K562 (cell line): ENCODE measurements around the gene AARS1. TPM values are rescaled to one million over a fixed set of nuclear protein-coding genes. Genes with fewer than 3 reads are reported as not detected.

Experiments
- CBX3 ChIP-seq, 2 experiments: IDR thresholded peaks; 1 replicate in 1 of 2; 2 replicates in 1 of 2; pipeline ENCODE4 v1.6.1; 2012; ENCODE audit warnings: inconsistent platforms in 2 of 2, low read length in 2 of 2, borderline replicate concordance in 1 of 2, control low read depth in 1 of 2
- CEBPG ChIP-seq, 3 experiments: fragments of 200-800 bp in 1 of 3; sonication (Bioruptor generic) in 1 of 3; sonication (generic) in 1 of 3; formaldehyde crosslinking in 1 of 3; IDR thresholded peaks in 2 of 3; conservative IDR thresholded peaks in 1 of 3; 2 replicates each; pipeline versions ENCODE4 v1.6.1 to v1.8.0; 2016 to 2022; ENCODE audit warnings: missing compliant biosample characterization in 2 of 3, missing genetic modification characterization in 2 of 3, mild to moderate bottlenecking in 1 of 3, missing genetic modification reagents in 1 of 3
- DDX20 ChIP-seq: fragments of 450-650 bp; IDR thresholded peaks from 2 replicates; pipeline ENCODE4 v1.6.1; 2016; ENCODE audit warnings: missing genetic modification characterization, low read depth, mild to moderate bottlenecking, missing compliant biosample characterization, moderate library complexity
- E2F1 ChIP-seq: sonication (generic); formaldehyde crosslinking; IDR thresholded peaks from 2 replicates; pipeline ENCODE4 v1.8.1; 2023; ENCODE audit warnings: mild to moderate bottlenecking, missing genetic modification reagents, moderate library complexity
- FIP1L1 ChIP-seq: fragments of 200-400 bp; formaldehyde crosslinking; IDR thresholded peaks from 2 replicates; pipeline ENCODE4 v1.6.1; 2018; ENCODE audit warnings: mild to moderate bottlenecking, low read depth, low read length; ENCODE audit not compliant: poor library complexity, severe bottlenecking
- FOXO4 ChIP-seq: fragments of 450-650 bp; formaldehyde crosslinking; IDR thresholded peaks from 2 replicates; pipeline ENCODE4 v1.4.0; 2020; ENCODE audit warnings: mild to moderate bottlenecking, moderate library complexity
- MAX ChIP-seq: sonication (generic); formaldehyde crosslinking; IDR thresholded peaks from 2 replicates; pipeline ENCODE4 v1.9.0; 2022; ENCODE audit warnings: mild to moderate bottlenecking, missing genetic modification reagents
- MCM2 ChIP-seq: fragments of 450-650 bp; IDR thresholded peaks from 2 replicates; pipeline ENCODE4 v1.6.1; 2017; ENCODE audit warnings: low read depth, mild to moderate bottlenecking
- NRF1 ChIP-seq, 2 experiments: fragments of 450-650 bp; IDR thresholded peaks in 1 of 2; conservative IDR thresholded peaks in 1 of 2; 2 replicates each; pipeline ENCODE4 v1.6.1; 2014; ENCODE audit warnings: mild to moderate bottlenecking in 2 of 2
- PHF21A ChIP-seq: fragments of 450-650 bp; IDR thresholded peaks from 2 replicates; pipeline ENCODE4 v1.6.1; 2017; ENCODE audit warnings: low read depth, borderline replicate concordance
- RERE ChIP-seq: sonication (generic); formaldehyde crosslinking; IDR thresholded peaks from 2 replicates; pipeline ENCODE4 v1.8.0; 2023; ENCODE audit warnings: missing genetic modification reagents, mild to moderate bottlenecking, borderline replicate concordance
- RFX7 ChIP-seq: fragments of 250-450 bp; sonication (Bioruptor Pico); IDR thresholded peaks from 2 replicates; pipeline ENCODE4 v1.5.1; 2021; ENCODE audit warnings: mild to moderate bottlenecking
- RHOXF2B ChIP-seq: fragments of 250-450 bp; sonication (Bioruptor Pico); conservative IDR thresholded peaks from 2 replicates; pipeline ENCODE4 v1.5.1; 2021
- SLC30A9 ChIP-seq: fragments of 250-450 bp; sonication (Bioruptor Pico); IDR thresholded peaks from 2 replicates; pipeline ENCODE4 v1.8.0; 2022; ENCODE audit warnings: mild to moderate bottlenecking, moderate library complexity
- SMAD1 ChIP-seq: fragments of 150-350 bp; IDR thresholded peaks from 2 replicates; pipeline ENCODE4 v1.6.1; 2014; ENCODE audit warnings: low read length, low read depth; ENCODE audit not compliant: partially characterized antibody
- TCF7 ChIP-seq: sonication (generic); IDR thresholded peaks from 2 replicates; pipeline ENCODE4 v1.6.1; 2016; ENCODE audit warnings: antibody characterized with exemption, borderline replicate concordance
- TRIM24 ChIP-seq, 2 experiments: fragments of 450-650 bp; IDR thresholded peaks; 2 replicates each; pipeline ENCODE4 v1.6.1; 2016
- U2AF1 ChIP-seq: fragments of 200-400 bp; formaldehyde crosslinking; optimal IDR thresholded peaks from 2 replicates; pipeline ENCODE3; 2017; ENCODE audit warnings: mild to moderate bottlenecking, low read depth, low read length, moderate library complexity
- ZC3H8 ChIP-seq: fragments of 450-650 bp; IDR thresholded peaks from 2 replicates; pipeline ENCODE4 v1.6.1; 2017
- ZNF717 ChIP-seq: fragments of 250-450 bp; sonication (Bioruptor Pico); IDR thresholded peaks from 2 replicates; pipeline ENCODE4 v1.5.0; 2021
- polyA plus RNA-seq, 8 experiments: library from polyadenylated mRNA; depleted of rRNA in 4 of 8; stranded (reverse) in 5 of 8; unstranded in 3 of 8; fragments of >200 nt; fragmentation: Nextera tagmentation in 2 of 8; fragmentation: Illumina TruSeq in 1 of 8; extraction: Ambion mirVana in 2 of 8; extraction: Trizol in 1 of 8; gene quantifications; 2 replicates each; pipeline versions ENCODE4 v1.2.1 to v1.2.3, GENCODE V29; 2011 to 2014; ENCODE audit warnings: inconsistent platforms in 1 of 8, missing spikeins in 1 of 8
- total RNA-seq, 7 experiments: library from RNA; depleted of rRNA in 6 of 7; stranded (reverse); fragments of >200 nt in 6 of 7; fragmentation: Illumina TruSeq in 2 of 7; extraction: Trizol in 2 of 7; gene quantifications; 2 replicates each; pipeline versions ENCODE4 v1.2.1 to v1.2.3, GENCODE V29; 2011 to 2021; ENCODE audit warnings: low replicate concordance in 1 of 7

Gene AARS1
- total and polyA plus RNA-seq, 9 of the 15 experiments (the other 6 are each of a cell fraction or from before 2014, with no cell fraction given) = 50.1 to 235 (median 174) TPM

- peak; percentile 93 to 95 for TF ChIP-seq NRF1 (conservative IDR thresholded peaks at IDR 0.05 in 1 of 2, IDR thresholded peaks at IDR 0.05 in 1 of 2)
- TF ChIP-seq CEBPG (CRISPR knock-in tag; IDR thresholded peaks at IDR 0.05) = 0 out of 2 replicates have a peak, but pooled peaks have one; percentile 9
- TF ChIP-seq CEBPG (tag; conservative IDR thresholded peaks at IDR 0.05 in 1 of 2, IDR thresholded peaks at IDR 0.05 in 1 of 2) = no peak
- TF ChIP-seq SMAD1 = peak; percentile 59
- TF ChIP-seq DDX20 (tag) = no peak
- peak; percentile 87 for TF ChIP-seq ZNF717
- no peak for TF ChIP-seq MCM2
- TF ChIP-seq ZC3H8 = no peak
- TF ChIP-seq MAX = peak; percentile 72
- TF ChIP-seq RERE = 0 out of 2 replicates have a peak, but pooled peaks have one; percentile 53
- no peak for TF ChIP-seq SLC30A9 (CRISPR knock-in tag)
- TF ChIP-seq FIP1L1 = peak; percentile 91
- peak; percentile 17; the same call in 1 of the 2 replicates for TF ChIP-seq TCF7
- peak; percentile 97 for TF ChIP-seq RHOXF2B
- TF ChIP-seq RFX7 (CRISPR knock-in tag) = no peak
- TF ChIP-seq TRIM24 (IDR thresholded peaks at IDR 0.05) = peak in 1 of 2 experiments; percentile 33; a peak in 1 of 4 replicates
- TF ChIP-seq U2AF1 = no peak
- no peak for TF ChIP-seq E2F1
- peak in 1 of 2 experiments; percentile 86; a peak in 2 of 3 replicates for TF ChIP-seq CBX3 (IDR thresholded peaks at IDR 0.05; ENCODE audit: borderline replicate concordance in 1 of 2, low read length in 2 of 2)
- no peak for TF ChIP-seq FOXO4
- TF ChIP-seq PHF21A = no peak
Observed at GRCh38 chr16:70251629-70252354, 37.5 kb downstream of the AARS1 start, which contains the start of gene EXOSC6 (continued).
